ENCODE data around the gene CST5.

- TF ChIP-seq ELF1 (IDR thresholded peaks at IDR 0.05; ENCODE audit: borderline replicate concordance, low read depth) (no peak), POLR2A (IDR thresholded peaks at IDR 0.05; ENCODE audit: borderline replicate concordance, extremely low read depth, insufficient read depth, insufficient read length) (no peak), CTCF (IDR thresholded peaks at IDR 0.05 in 2 of 3, conservative IDR thresholded peaks at IDR 0.05 in 1 of 3; ENCODE audit: borderline replicate concordance in 1 of 3, insufficient read depth in 1 of 3, low read depth in 2 of 3, low read length in 2 of 3) (no peak), ZNF274 (IDR thresholded peaks at IDR 0.05; ENCODE audit: low read depth, low read length) (no peak), EZH2 (IDR thresholded peaks at IDR 0.05) (no peak), CEBPB (IDR thresholded peaks at IDR 0.05; ENCODE audit: low read depth) (no peak), SRF (IDR thresholded peaks at IDR 0.05; ENCODE audit: low read depth) (no peak), POLR2AphosphoS5 (IDR thresholded peaks at IDR 0.05; ENCODE audit: low read depth, low read length) (no peak), TCF7L2 (IDR thresholded peaks at IDR 0.05; ENCODE audit: borderline replicate concordance, extremely low read depth, insufficient read depth, insufficient read length) (no peak), RAD21 (IDR thresholded peaks at IDR 0.05; ENCODE audit: low read depth) (no peak), JUND (IDR thresholded peaks at IDR 0.05) (no peak)
Observed at GRCh38 chr20:23835716-23836115, 43.8 kb downstream of the CST5 start.

Data from HCT116 (cell line).